HG03575 (cell line): ENCODE results near the gene SLC66A2.

Experiments used
- ATAC-seq: cut with Tn5 transposase; IDR thresholded peaks from one replicate; pipeline ENCODE4 v1.9.1; 2021; ENCODE audit not compliant: unreplicated experiment, insufficient number of reproducible peaks, low FRiP score; ENCODE audit errors: extremely low read depth

The SLC66A2 gene

DNA sequence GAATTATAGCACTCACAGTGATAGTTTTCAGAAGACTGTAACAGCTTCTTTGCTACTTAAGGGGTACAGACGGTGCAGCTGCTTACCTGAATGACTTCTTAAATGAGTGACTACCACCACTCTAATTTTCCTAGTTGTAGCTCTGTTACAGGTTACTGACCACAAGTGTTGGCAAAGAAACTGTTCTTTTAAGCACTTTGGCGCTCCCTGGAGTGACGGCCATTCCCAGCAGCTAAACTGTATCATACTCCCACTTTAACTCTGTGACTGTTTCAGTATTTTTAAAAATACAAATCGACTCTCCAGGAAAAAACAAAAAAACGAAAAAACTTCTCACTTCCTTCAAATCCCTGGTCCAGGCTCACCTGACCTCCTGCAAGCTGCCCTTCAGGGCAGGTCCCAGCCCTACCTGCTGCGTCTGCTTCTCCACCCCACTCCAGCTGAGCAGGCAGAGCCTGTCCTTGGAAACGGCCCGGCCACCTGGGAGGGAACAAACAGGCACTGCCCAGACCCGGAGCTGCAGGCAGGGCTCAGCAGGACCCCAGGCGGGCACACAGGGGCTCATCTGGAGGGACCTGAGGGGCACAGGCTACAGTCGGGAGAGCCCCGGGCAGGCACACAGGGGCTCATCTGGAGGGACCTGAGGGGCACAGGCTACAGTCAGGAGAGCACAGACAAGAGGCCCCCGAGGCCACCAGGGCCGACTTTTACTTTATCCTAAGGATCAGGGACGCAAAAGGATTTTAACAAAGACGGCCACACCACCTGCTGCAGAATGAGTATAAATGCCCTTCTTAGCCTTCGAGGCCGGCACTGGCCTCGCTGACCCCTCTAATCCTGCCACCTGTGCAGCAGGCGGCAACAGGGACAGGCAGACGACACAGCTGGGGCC lies 24.5 kb downstream of the SLC66A2 start:
- ATAC-seq: no peak

DNA sequence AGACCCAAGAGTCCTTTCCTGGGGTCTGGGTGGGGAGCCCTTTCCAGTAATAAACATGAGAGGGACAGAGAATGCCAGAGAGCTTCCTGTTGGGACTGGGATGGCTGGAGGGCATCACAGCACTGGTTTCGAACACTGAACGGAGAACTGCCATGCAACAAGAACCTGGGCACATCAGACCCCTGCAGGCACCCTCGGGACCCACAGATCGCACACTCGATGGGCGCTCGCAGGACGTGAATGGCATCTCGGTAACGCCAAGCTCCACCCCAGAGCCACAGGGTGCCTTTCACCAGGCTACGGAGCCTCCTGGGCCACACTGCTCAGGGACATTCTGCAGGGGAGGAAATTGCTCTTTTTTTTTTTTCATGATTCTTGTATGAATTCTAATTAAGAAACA lies 25.1 kb downstream of the SLC66A2 start:
- ATAC-seq: no peak

DNA sequence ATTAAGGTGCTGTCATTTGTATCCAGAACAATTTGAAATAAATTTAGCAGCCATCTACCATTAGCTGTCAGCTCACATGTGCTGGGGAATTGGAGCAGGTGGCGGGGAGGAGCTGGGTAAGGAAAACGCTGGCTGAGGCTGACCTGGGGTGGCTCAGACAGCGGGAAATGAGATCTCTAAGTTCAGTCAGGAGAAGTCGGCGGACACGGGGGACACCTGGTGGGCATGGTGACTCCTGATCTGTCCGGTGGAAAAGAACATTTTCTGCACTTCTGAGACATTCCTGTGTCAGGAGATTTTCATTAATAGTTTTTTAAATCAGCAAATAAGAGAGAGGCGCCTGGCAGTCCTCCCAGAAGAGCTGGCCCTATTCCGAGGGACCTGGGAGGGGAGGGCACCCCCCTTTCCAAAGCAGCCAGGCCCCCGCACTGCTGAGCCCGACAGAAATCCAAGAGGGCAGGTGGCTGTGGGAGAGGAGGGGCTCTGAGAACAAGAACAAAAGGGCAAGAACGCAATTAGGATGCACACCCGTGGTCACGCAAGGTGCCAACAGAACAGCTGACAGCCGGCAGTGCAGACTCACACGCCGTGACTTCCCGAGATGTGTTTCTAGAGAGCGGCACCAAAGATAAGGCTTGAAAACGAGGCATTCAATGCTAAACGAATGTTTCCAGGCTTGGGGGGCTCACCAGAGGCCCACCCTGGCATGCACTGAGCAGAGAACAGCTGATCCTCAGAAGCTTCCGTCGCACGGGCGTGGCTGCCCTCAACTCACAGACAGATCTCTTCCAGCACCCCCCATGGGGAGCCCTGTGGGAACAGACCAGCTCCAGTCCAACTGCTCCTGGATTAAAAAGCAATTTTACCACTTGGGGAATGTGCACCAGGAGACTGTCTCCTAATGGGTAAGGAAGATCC lies 26.4 kb downstream of the SLC66A2 start:
- no peak for ATAC-seq

DNA sequence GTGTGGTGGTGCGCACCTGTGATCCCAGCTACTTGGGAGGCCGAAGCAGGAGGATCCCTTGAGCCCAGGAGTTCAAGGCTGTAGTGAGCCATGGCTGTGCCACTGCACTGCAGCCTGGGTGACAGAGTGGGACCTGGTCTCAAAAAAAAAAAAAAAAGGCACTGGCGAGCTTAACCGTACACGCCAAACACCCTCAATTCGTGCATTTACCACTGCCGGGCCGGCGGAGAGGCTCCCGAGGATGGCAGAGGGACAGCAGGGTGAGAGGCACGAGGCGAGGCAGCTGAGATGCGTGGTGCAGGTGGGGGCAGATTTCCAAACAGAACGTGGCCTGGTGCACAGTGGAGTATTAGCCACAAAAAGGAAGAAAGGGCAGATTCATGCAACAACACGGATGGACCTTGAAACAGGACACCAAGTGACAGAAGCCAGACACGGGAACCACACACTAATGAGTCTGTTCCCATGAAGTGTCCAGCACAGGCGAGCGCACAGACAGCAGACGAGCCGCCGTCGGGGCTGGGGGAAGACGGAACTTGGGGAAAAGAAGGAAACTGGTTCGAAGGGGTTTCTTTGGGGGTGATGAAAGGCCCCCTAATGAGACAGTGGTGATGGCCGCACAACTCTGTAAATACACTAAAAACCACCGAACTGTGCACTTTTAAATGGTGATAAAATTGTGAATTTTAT lies 27.4 kb downstream of the SLC66A2 start:
- ATAC-seq: no peak

DNA sequence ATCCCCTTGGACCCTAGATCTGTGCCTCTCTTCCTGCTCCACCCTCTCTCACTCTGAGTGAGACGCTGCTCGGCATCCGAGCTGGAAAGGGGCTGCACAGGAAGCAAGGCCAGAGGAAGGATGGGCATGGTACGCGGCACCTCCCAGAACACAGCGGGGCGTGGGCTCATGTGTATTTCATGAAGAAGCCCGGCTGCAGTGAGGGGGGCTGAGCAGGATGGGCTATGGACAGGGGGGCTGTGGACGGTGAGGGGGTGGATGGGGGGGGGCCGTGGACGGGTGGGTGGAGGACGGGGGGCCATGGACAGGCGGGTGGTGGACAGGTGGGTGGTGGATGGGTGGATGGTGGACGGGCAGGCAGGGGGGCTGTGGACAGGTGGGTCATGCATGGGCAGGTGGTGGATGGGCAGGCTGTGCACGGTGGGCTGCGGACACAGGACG lies 28.5 kb downstream of the SLC66A2 start:
- ATAC-seq: no peak

DNA sequence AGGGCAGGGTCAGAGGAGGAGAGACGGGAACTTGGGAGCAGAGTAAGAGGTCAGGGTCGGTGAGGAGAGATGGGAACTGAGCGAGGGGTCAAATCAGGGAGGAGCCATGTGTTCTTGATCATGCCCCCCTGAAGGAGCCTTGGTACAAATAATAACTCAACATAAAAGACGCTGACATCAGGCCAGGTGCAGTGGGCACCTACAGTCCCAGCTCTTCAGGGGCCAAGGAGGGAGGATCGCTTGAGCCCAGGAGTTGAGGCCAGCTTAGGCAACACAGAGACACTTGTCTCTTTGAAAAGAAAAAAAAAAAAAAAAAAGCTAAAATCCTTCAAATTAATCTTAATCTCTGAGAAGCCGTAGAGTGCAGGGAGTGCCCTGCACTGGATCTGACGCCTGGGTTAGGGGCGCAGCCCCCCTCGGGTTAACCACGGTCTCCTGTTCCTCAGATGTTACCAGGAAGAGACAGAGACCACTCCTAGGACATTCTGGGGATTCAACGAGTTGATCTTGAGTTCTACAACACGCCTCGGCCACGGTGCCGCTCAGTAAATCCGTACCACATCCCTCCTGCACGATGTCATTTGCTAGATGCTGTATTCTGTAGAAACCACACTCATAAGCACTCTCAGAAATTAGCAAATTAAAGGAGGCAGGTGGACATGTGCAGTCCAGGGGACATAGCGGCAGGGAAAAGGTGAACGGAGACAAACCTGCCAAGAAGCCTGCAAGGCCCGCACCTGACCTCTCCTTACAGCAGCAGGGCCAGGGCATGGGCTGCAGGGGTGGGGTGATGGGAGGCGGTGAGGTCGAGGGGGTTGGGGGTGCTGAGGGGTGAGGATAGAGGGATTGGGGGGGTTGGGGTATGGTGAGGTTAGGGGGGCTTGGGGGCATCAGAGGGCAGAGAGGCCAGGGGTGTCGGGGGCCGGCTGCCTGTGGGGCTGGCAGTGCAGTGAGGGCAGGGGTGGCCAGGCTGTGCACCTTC lies 29.2 kb downstream of the SLC66A2 start:
- ATAC-seq: no peak

DNA sequence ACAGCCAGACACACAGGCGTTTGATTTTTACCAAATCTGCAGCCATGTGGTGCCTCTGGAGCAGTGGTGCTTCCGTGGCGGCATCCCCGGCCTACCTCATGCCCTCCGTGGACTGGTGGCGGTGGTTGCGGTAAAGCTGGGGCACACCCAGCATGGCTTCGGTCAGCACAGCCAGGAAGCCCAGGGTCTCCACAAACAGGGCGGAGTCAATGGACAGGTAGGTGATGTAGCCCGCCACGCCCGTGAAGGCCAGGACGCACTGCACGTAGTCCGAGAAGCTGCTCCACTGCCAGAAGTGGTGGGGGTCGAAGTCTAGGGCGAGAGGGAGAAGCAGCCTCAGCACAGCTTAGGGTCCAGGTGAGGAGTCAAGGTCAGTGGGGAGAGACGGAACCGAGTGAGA lies 32.4 kb downstream of the SLC66A2 start:
- no peak for ATAC-seq

DNA sequence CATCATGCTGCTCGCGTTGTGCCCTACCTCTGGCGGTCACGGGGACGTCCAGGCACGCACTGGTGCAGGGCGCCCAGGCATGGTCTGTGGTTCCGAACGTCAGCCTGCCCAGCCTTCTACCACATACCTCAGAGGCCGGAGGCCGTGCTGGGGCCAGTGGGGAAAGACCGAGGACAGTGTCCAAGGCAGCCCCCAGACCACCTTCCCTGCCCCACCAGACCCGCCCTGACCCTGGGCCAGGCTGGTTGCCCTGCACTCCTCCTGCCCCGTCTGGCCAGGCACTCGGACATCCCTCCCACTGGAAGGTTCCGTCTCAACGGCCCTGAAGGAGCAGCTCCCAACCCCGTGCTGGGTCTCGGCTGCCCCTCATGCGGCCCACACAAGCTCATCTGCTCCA lies 32.8 kb downstream of the SLC66A2 start:
- ATAC-seq: no peak

DNA sequence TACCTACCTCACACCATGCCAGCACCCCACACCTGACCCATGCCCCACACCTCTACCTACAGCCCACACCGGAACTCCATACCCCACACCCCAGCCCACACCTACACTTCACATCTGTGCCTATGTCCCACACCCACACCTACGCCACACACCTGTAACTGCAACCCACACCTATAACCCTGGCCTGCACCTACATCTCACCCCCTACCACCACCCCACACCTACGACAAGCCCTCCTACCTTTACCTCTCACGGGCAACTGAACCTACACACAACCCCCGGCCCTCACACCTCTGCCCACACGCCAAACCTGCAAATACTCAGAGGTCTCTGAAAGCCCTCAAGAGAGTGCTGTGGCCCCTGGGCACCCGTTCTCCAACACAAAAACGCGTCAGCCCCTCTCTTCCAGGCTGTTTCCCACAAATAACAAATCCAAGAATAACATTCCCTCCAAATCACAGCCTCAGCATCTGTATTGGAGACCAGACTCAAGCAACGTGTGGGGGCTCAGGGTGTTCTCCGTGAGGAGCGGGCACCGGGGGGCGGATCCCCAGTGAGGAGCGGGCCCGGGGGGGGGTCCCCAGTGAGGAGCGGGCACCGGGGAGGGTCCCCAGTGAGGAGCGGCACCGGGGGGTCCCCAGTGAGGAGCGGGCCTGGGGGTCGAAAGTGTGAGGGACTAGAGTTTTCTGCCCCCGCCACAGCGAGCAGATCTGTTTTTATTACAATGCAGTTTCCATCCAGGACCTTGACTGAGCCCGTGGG lies 33.4 kb downstream of the SLC66A2 start:
- ATAC-seq: no peak

DNA sequence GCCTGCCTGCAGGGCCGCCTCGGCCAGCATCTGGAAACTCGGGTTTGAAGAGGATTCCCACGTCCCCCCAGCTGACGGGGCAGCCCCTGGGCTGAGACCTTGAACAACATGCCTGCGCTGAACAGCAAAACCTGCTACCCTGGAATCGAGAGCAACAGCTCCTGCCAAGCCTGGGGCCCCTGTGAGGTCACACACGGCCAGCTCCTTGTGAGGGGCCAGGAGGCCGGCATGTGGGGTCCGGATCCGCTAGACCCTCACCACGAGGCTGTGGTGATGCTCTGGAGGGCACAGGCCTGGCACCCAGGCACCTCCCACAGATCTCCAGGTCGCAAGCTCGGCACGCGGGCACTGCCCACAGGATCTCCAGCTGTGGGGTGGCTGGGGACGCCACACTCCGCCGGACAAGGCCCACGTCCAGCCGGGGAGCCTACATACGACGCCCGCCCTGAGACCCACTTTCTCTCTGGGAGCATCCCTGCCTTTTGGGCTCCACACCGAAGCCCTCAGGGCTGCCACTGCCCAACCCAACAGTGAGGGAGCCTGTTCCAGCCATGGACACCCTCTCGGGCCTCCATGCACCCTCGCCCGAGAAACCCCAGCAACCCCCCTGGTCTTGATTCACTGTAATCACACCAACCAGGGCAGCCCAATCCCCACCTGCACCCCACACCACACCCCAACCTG lies 34.1 kb downstream of the SLC66A2 start:
- no peak for ATAC-seq

DNA sequence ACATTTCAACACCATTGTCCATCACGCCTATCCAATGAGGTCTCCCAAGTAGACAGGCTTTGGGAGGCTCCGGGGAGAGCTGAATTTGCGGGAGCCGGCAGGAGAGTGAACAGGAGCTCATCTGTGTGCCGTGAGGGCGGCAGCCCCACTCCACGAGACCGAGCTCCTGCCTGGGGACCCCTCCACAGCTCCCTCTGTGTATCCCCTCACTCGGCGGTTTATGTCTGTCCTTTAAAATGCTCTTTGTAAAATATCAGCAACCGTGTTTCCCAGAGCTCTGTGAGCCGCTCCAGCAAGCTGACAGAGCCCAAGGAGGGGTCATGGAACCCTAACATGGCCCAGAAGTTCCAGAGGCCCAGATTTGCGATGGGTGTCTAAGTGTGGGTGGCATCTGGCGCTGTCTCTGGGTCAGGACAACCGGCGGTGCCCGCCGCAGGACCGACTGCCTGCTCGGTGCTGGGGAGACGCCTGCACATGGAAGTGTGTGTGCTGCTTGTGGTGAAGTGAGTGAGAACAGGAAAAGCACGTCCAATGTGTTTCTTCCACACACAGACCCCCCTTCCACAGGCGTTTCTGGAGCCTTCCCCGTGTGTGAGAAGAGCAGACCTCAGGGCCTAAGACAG lies 34.8 kb downstream of the SLC66A2 start:
- no peak for ATAC-seq

DNA sequence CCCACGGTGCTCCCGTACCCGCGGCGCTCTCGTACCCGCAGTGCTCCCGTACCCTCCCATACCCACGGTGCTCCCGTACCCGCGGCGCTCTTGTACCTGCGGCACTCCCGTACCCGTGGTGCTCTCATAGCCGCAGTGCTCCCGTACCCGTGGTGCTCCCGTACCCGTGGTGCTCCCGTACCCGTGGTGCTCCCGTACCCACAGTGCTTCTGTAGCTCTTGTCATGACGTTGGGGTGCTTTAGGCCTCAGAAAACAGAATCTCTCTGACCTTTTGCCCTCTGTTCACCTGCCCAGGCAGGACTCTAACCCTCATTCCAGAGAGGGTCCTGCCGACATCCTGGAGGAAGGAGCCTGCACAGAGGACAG lies 35.3 kb downstream of the SLC66A2 start:
- ATAC-seq: no peak

DNA sequence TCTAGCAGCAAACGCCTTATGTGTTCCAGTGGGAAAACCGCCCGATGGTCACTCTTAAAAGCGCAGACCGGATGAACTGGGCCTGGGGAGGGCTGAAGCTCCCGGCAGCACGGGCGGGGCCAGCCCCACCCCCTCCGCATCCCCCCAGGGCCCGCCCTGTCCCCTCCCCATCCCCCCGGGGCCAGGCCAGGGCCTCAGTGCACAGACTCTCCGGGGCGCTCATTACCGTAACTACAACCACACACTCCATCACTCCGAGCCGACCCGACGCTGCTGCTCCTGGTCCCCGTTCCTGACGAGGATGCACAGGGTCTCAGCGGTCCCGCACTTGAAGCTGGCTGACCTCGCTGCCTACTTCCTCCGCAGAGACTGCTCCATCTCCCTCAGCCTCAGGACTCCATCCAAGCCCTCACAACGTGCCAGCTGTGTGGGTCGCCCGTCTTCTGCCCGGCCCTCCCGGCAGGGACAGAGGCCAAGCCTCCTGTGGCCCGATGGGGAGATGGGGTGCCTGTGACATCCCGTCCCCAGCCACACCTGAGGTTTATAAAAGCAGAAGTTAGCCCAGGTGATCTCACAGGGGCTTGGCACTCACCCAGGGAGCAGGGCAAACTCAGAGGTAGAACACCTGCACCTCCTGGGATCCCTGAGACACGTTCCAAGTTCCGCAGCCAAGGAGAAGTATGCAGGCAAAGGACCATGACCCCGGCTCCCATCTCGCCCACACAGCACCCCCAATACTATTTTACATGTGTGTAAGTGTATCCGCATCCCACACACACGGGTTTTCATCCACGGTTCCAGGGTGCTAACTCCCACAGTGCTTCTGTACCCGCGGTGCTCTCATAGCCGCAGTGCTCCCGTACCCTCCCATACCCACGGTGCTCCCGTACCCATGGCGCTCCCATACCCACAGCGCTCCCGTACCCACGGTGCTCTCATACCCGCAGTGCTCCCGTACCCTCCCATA lies 36.0 kb downstream of the SLC66A2 start:
- ATAC-seq: no peak

DNA sequence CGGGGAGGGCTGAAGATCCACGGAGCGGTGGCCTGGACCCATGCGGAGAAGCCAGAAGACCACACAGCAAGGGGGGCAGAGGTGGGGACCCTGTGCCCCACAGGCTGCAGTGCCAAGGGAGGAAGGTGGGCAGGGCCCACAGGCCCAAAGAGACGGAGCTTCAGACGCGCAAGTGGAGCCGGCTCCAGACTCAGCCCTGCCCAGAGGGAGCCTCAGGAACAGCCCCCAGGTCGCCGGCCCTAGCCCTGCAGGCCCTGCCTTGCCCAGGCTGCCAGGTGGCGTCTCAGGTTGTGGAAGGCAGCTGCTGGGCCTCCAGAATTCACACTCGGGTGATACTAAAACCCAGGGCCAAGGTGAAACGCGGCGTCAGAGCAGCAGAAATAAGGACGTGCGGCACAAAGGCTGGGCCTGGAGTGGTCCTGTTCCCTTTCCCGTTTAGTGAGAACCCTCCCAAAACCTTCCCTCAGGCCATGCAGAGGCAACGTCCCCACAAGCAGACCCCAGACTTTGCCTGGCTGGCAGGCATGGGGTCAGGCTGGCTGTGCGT lies 36.8 kb downstream of the SLC66A2 start:
- no peak for ATAC-seq

DNA sequence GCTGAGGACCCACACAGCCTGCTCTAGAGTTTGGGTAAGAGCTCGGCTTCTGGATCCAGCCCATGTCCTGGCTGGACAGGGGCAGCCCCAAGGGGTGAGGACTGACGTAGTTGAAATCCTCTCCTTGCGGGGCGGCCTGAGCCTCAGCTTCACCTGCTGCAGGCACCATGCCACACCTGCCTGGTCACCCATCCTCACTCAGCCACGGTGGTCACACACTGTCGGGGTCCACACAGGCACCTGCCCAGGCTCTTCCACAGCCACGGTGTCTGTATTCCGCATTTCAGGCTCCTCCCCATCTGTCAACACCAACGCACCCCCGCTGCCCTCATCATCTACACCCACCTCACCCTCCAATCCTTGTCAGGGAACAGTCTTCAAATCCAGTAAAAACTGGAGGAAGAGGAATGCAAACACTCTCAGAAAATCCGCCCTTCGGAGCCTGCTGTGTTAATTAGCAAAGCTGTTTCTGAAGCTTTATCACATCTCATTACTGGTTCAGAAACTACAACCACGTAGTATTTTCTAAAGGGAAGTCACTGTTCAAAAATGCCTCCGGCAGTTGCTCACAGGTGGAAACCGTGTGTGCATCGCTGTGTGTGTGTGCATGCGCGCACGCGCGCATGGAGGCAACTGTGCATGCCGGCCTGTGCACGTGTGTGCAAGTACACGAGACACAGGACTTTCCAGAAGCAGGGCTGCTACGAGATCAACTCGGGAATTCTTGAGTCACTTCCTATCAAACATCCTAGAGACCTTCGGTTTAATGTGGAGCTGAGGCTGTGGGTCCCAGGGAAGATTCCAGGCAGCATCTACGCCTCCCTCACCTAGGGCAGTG lies 38.2 kb downstream of the SLC66A2 start:
- no peak for ATAC-seq
